Naive thymus-derived CD4-positive, alpha-beta T cell (primary cell): Measurements from ENCODE around the gene ZBTB46. TPM values are rescaled to one million over a fixed set of nuclear protein-coding genes. Genes with fewer than 3 reads are reported as not detected.

ENCODE experiments used
- ATAC-seq: fragments of 150-1000 bp; cut with Tn5 transposase; 2 replicates; pipeline ENCODE4 v1.10.0; 2021; ENCODE audit warnings: mild to moderate bottlenecking, moderate library complexity
- CTCF ChIA-PET: fragments of 350-600 bp; sonication (Branson Sonifier 250); formaldehyde crosslinking; loops from one replicate; lab custom pipeline; 2021; ENCODE audit warnings: antibody characterized with exemption; lab: Charles Lee
- POLR2A ChIA-PET: fragments of 350-600 bp; sonication (Branson Sonifier 250); formaldehyde crosslinking; loops from one replicate; lab custom pipeline; 2021; ENCODE audit warnings: antibody characterized with exemption, inconsistent platforms; lab: Charles Lee
- DNase-seq, 9 donors: peaks; one replicate each; pipeline versions ENCODE4 v3.0.0 to v3.0.0-alpha.2; 2020 to 2022; ENCODE audit warnings: mixed read lengths in 1 of 9
- H3K27ac ChIP-seq: one replicate; pipeline ENCODE4 v1.7.0; 2013; ENCODE audit warnings: mild to moderate bottlenecking, low read depth, low read length, moderate library complexity
- H3K27me3 ChIP-seq, 2 donors: one replicate each; pipeline ENCODE4 v1.7.0; 2013; ENCODE audit warnings: low read length in 2 of 2, mild to moderate bottlenecking in 2 of 2, moderate library complexity in 2 of 2; ENCODE audit not compliant: control insufficient read depth in 2 of 2, insufficient read depth in 2 of 2
- H3K36me3 ChIP-seq, 3 experiments: 1 replicate in 2 of 3; 2 replicates in 1 of 3; pipeline ENCODE4 v1.7.0; 2013; ENCODE audit warnings: low read length in 3 of 3, mild to moderate bottlenecking in 3 of 3, moderate library complexity in 1 of 3; ENCODE audit not compliant: insufficient read depth in 3 of 3, control insufficient read depth in 2 of 3
- H3K4me1 ChIP-seq, 2 donors: one replicate each; pipeline ENCODE4 v1.7.0; 2013; ENCODE audit warnings: low read length in 2 of 2, mild to moderate bottlenecking in 2 of 2, moderate library complexity in 1 of 2; ENCODE audit not compliant: control insufficient read depth in 2 of 2, insufficient read depth in 2 of 2
- H3K4me3 ChIP-seq: 2 replicates; pipeline ENCODE4 v1.7.0; 2013; ENCODE audit warnings: mild to moderate bottlenecking, low read length
- H3K9me3 ChIP-seq, 3 experiments: 1 replicate in 2 of 3; 2 replicates in 1 of 3; pipeline ENCODE4 v1.7.0; 2013; ENCODE audit warnings: low read length in 3 of 3; ENCODE audit not compliant: control insufficient read depth in 2 of 3
- H3K27ac Mint-ChIP-seq, 9 donors: one replicate each; pipeline ENCODE4 v1.8.0; 2020 to 2022; ENCODE audit warnings: mixed read lengths in 9 of 9, mild to moderate bottlenecking in 8 of 9, moderate library complexity in 5 of 9, inconsistent platforms in 2 of 9
- H3K27me3 Mint-ChIP-seq, 5 donors: one replicate each; pipeline ENCODE4 v1.8.0; 2021 to 2022; ENCODE audit warnings: mixed read lengths in 5 of 5, mild to moderate bottlenecking in 1 of 5
- H3K36me3 Mint-ChIP-seq, 5 donors: one replicate each; pipeline ENCODE4 v1.8.0; 2020 to 2022; ENCODE audit warnings: mixed read lengths in 5 of 5, mild to moderate bottlenecking in 3 of 5, inconsistent platforms in 1 of 5
- H3K4me1 Mint-ChIP-seq, 7 donors: one replicate each; pipeline ENCODE4 v1.8.0; 2020 to 2022; ENCODE audit warnings: mixed read lengths in 7 of 7, mild to moderate bottlenecking in 3 of 7, inconsistent platforms in 1 of 7
- H3K4me3 Mint-ChIP-seq, 10 donors: one replicate each; pipeline ENCODE4 v1.8.0; 2020 to 2022; ENCODE audit warnings: mild to moderate bottlenecking in 10 of 10, mixed read lengths in 10 of 10, moderate library complexity in 6 of 10, inconsistent platforms in 2 of 10
- H3K9me3 Mint-ChIP-seq, 11 donors: one replicate each; pipeline ENCODE4 v1.8.0; 2020 to 2022; ENCODE audit warnings: mixed read lengths in 11 of 11, mild to moderate bottlenecking in 4 of 11, inconsistent platforms in 1 of 11, moderate library complexity in 1 of 11
- intact Hi-C, 2 donors: fragments of 100-400 bp; cut with micrococcal nuclease; formaldehyde crosslinking; loops; one replicate each; pipeline ENCODE4 v1.15.1; 2023
- polyA plus RNA-seq, 2 donors: library from polyadenylated mRNA; unstranded; fragments of 300-500 nt; fragmentation: Illumina TruSeq; gene quantifications; one replicate each; pipeline ENCODE4 v1.2.3, GENCODE V29; 2021
- total RNA-seq, 6 experiments: library from RNA in 5 of 6; stranded (reverse) in 5 of 6; gene quantifications; 1 replicate in 5 of 6; 2 replicates in 1 of 6; pipeline ENCODE4 v1.2.3 and lab custom pipeline; 2021 to 2026

The ZBTB46 gene
- total and polyA plus RNA-seq, 7 experiments from 2014 or later = 0.03 to 1.7 (median 0.07) TPM; not detected in 1

GRCh38 chr20:63701329-63702035 lies 129.6 kb downstream of the ZBTB46 start:
- no peak for DNase-seq

DNA sequence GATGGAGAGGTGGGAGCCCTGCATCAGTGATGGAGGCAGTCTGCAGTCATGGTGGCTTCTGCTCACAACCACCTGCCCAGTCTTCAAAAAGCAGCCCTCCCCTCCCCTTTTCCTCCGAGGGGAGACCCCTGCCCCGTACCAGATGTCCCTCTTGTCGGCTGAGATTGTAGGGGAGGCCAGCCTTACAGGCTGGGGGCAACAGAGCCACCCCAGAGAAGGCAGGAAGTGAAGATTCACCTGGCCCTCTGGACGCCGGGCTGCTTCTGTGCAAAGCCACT lies 130.1 kb downstream of the ZBTB46 start:
- intact Hi-C loops = no loop called here
- Histone ChIP-seq H3K27ac (peak overlapping the region; percentile 46), H3K9me3 (no peaks in the 10 kb centered on the region), H3K27me3 (no peaks in the 10 kb centered on the region), H3K4me3 (no peak overlapping the region), H3K36me3 (peaks cover 0 to 48% (median 16%) of the 10 kb centered on the region in 3 experiments), H3K4me1 (peaks cover 11 to 16% of the 10 kb centered on the region in 2 donors)
- H3K27me3 Mint-ChIP-seq = no peaks in the 10 kb centered on the region
- ATAC-seq (no peak), DNase-seq (no peak)
- peaks cover 4 to 24% (median 9%) of the 10 kb centered on the region in 7 donors for H3K4me1 Mint-ChIP-seq
- H3K27ac Mint-ChIP-seq = peak overlapping the region in 2 of 9 donors; percentile 51 to 56
- peak overlapping the region in 1 of 10 donors; percentile 31 for H3K4me3 Mint-ChIP-seq
- ChIA-PET CTCF (no interaction called here), POLR2A (interaction anchor here (1.0 to 1.3 kb wide), 2 partner anchors 13 to 36 kb away, joined by 5 to 6 read pairs; partner anchors contain the start of gene LIME1)
- no peaks in the 10 kb centered on the region for H3K9me3 Mint-ChIP-seq
- H3K36me3 Mint-ChIP-seq = peaks cover 0 to 6% (median 3%) of the 10 kb centered on the region in 5 donors

More at GRCh38 chr20:63701329-63702035, 129.6 kb downstream of the ZBTB46 start:
- no peaks in the 10 kb centered on the region for H3K27me3 Mint-ChIP-seq
- ATAC-seq = no peak
- intact Hi-C loops = no loop called here
- Histone ChIP-seq H3K27me3 (no peaks in the 10 kb centered on the region), H3K9me3 (no peaks in the 10 kb centered on the region), H3K36me3 (peaks cover 0 to 53% (median 21%) of the 10 kb centered on the region in 3 experiments), H3K4me3 (no peak overlapping the region), H3K27ac (peak overlapping the region; percentile 46), H3K4me1 (peaks cover 10 to 16% of the 10 kb centered on the region in 2 donors)
- H3K4me1 Mint-ChIP-seq = peaks cover 2 to 23% (median 8%) of the 10 kb centered on the region in 7 donors
- peak overlapping the region in 2 of 9 donors; percentile 51 to 56 for H3K27ac Mint-ChIP-seq
- peaks cover 0 to 7% (median 3%) of the 10 kb centered on the region in 5 donors for H3K36me3 Mint-ChIP-seq
- CTCF ChIA-PET = interaction anchor here (0.6 kb wide), 1 partner anchor 276 kb away, joined by 3 read pairs; no protein-coding TSS in a partner anchor
- POLR2A ChIA-PET = interaction anchor here (0.6 to 1.3 kb wide), 4 partner anchors 13 to 210 kb away, joined by 3 to 6 read pairs (median 4); partner anchors contain the start of gene LIME1
- H3K9me3 Mint-ChIP-seq = no peaks in the 10 kb centered on the region
- H3K4me3 Mint-ChIP-seq = peak overlapping the region in 1 of 10 donors; percentile 50

DNA sequence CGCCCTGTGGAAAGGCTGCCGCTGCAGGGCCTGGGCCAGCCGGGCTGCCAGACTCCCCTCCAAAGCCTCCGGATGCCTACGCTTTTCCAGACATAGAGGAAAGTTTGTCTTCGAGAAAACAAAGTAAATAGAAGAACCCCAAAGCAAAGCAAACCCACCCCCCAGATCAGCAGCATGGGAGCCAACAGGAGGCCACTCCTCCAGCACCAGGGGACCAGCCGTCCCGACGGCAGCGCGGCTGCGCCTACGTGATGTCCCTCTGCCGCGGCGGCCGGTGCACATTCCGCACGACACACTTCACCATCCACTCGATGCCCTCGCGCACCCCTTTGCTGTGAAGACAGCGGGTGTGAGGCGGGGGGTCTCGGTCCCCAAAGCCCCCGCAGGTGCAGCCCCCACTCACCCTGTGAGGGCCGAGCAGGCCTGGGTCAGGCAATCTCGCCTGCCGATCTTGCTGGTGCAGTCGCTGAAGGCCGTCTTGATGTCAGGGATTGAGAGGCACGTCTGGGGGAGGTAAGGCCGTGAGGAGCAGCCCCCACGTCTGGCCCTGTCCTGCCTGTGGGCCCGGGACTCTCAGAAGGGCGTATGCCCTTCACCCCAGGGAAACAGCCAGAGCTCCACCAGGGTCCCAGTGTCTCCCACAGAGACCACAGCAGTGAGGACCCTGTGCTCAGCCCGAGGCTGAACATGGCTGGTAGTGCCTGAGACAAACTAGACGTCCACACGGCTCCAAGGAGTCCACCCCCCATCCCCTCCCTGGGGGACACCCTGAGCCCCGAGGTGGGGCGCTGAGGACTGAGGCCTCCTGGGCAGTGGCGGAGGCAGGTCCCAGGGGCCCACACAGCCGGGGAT lies 130.6 kb downstream of the ZBTB46 start:
- H3K9me3 Mint-ChIP-seq = no peaks in the 10 kb centered on the region
- H3K4me3 Mint-ChIP-seq = no peak overlapping the region
- POLR2A ChIA-PET = interaction anchor here (1.0 to 1.3 kb wide), 2 partner anchors 12 to 36 kb away, joined by 5 to 6 read pairs; partner anchors contain the start of gene LIME1
- H3K36me3 Mint-ChIP-seq = peaks cover 0 to 6% (median 3%) of the 10 kb centered on the region in 5 donors
- Histone ChIP-seq H3K27me3 (no peaks in the 10 kb centered on the region), H3K4me1 (peaks cover 12 to 20% of the 10 kb centered on the region in 2 donors), H3K4me3 (no peak overlapping the region), H3K9me3 (no peaks in the 10 kb centered on the region), H3K27ac (no peak overlapping the region), H3K36me3 (peaks cover 0 to 43% (median 11%) of the 10 kb centered on the region in 3 experiments)
- intact Hi-C loops = no loop called here
- peaks cover 5 to 21% (median 10%) of the 10 kb centered on the region in 7 donors for H3K4me1 Mint-ChIP-seq
- ATAC-seq (no peak), DNase-seq (no peak)
- CTCF ChIA-PET = no interaction called here
- no peaks in the 10 kb centered on the region for H3K27me3 Mint-ChIP-seq
- H3K27ac Mint-ChIP-seq = no peak overlapping the region

GRCh38 chr20:63699466-63700198 lies 131.4 kb downstream of the ZBTB46 start:
- intact Hi-C loops = no loop called here
- Histone ChIP-seq H3K27me3 (no peaks in the 10 kb centered on the region), H3K27ac (no peak overlapping the region), H3K36me3 (peaks cover 0 to 43% (median 4%) of the 10 kb centered on the region in 3 experiments), H3K4me1 (peaks cover 12 to 20% of the 10 kb centered on the region in 2 donors), H3K4me3 (no peak overlapping the region), H3K9me3 (no peaks in the 10 kb centered on the region)
- CTCF ChIA-PET = no interaction called here
- POLR2A ChIA-PET = no interaction called here
- H3K27ac Mint-ChIP-seq = peak overlapping the region in 1 of 9 donors; percentile 46
- no peak for ATAC-seq
- H3K9me3 Mint-ChIP-seq = no peaks in the 10 kb centered on the region
- H3K4me1 Mint-ChIP-seq = peaks cover 5 to 15% (median 6%) of the 10 kb centered on the region in 7 donors
- no peaks in the 10 kb centered on the region for H3K27me3 Mint-ChIP-seq
- H3K4me3 Mint-ChIP-seq = no peak overlapping the region
- peaks cover 0 to 3% (median 0%) of the 10 kb centered on the region in 5 donors for H3K36me3 Mint-ChIP-seq
- DNase-seq = peak in 1 of 9 donors; percentile 20

- peak in 1 of 9 donors; percentile 65 for DNase-seq
- Mint-ChIP-seq H3K9me3 (no peaks in the 10 kb centered on the region), H3K36me3 (peaks cover 0 to 2% (median 0%) of the 10 kb centered on the region in 5 donors), H3K27ac (peak overlapping the region in 1 of 9 donors; percentile 46), H3K4me1 (peaks cover 5 to 15% (median 6%) of the 10 kb centered on the region in 7 donors), H3K4me3 (no peak overlapping the region), H3K27me3 (no peaks in the 10 kb centered on the region)
- ATAC-seq = no peak
- Histone ChIP-seq H3K4me3 (no peak overlapping the region), H3K27ac (no peak overlapping the region), H3K27me3 (no peaks in the 10 kb centered on the region), H3K36me3 (peaks cover 0 to 41% (median 0%) of the 10 kb centered on the region in 3 experiments), H3K9me3 (no peaks in the 10 kb centered on the region), H3K4me1 (peaks cover 12 to 20% of the 10 kb centered on the region in 2 donors)
- intact Hi-C loops = no loop called here
- ChIA-PET CTCF (interaction anchor here (1.0 kb wide), 1 partner anchor 9 kb away, joined by 4 read pairs; the partner anchor contains the start of genes ARFRP1 and ZGPAT), POLR2A (interaction anchor here (1.0 to 3.3 kb wide), 4 partner anchors 9 to 42 kb away, joined by 3 to 19 read pairs (median 10); partner anchors contain the start of genes ARFRP1, LIME1 and ZGPAT)
Observed at GRCh38 chr20:63698739-63699465, 132.2 kb downstream of the ZBTB46 start.
